Endodermal cell (in vitro differentiated cells): ENCODE results near the gene FMNL2. TPM values are rescaled to one million over a fixed set of nuclear protein-coding genes. Genes with fewer than 3 reads are reported as not detected.

ENCODE experiments used
- DNase-seq: peaks from one replicate; pipeline ENCODE4 v3.0.0-alpha.2; 2017
- H3K27ac ChIP-seq: 2 replicates; pipeline ENCODE4 v1.5.1; 2013; ENCODE audit warnings: mild to moderate bottlenecking, low read depth, low read length, moderate library complexity
- H3K27me3 ChIP-seq: 2 replicates; pipeline ENCODE4 v1.6.1; 2013; ENCODE audit warnings: mild to moderate bottlenecking, low read length, moderate library complexity; ENCODE audit not compliant: insufficient read depth, control insufficient read depth, poor library complexity, severe bottlenecking
- H3K36me3 ChIP-seq: 2 replicates; pipeline ENCODE4 v1.7.0; 2013; ENCODE audit warnings: mild to moderate bottlenecking, low read length, moderate library complexity; ENCODE audit not compliant: control insufficient read depth, insufficient read depth
- H3K4me1 ChIP-seq: one replicate; pipeline ENCODE4 v1.7.0; 2013; ENCODE audit warnings: low read length; ENCODE audit not compliant: control insufficient read depth, insufficient read depth
- H3K4me3 ChIP-seq: 2 replicates; pipeline ENCODE4 v1.5.1; 2013; ENCODE audit warnings: mild to moderate bottlenecking, low read length, moderate library complexity
- H3K9ac ChIP-seq: 2 replicates; pipeline ENCODE4 v1.6.1; 2013; ENCODE audit warnings: mild to moderate bottlenecking, low read length, moderate library complexity; ENCODE audit not compliant: poor library complexity, severe bottlenecking; ENCODE audit errors: extremely low read depth
- H3K9me3 ChIP-seq: 2 replicates; pipeline ENCODE4 v1.6.1; 2013; ENCODE audit warnings: mild to moderate bottlenecking, low read length, moderate library complexity; ENCODE audit not compliant: control insufficient read depth
- H3K27ac Mint-ChIP-seq: 2 replicates; pipeline ENCODE4 v1.8.0; 2020; ENCODE audit warnings: mixed read lengths
- H3K27me3 Mint-ChIP-seq: 2 replicates; pipeline ENCODE4 v1.8.0; 2021; ENCODE audit warnings: mild to moderate bottlenecking, mixed read lengths; ENCODE audit not compliant: insufficient read depth
- H3K36me3 Mint-ChIP-seq: 2 replicates; pipeline ENCODE4 v1.8.0; 2020; ENCODE audit warnings: low read depth, mixed read lengths
- H3K4me1 Mint-ChIP-seq: 2 replicates; pipeline ENCODE4 v1.8.0; 2020; ENCODE audit warnings: mixed read lengths
- H3K4me3 Mint-ChIP-seq: 2 replicates; pipeline ENCODE4 v1.8.0; 2020; ENCODE audit warnings: mild to moderate bottlenecking, moderate library complexity, mixed read lengths
- H3K9me3 Mint-ChIP-seq: 2 replicates; pipeline ENCODE4 v1.8.0; 2020; ENCODE audit warnings: mild to moderate bottlenecking, mixed read lengths
- CTCF ChIP-seq: fragments of 200-600 bp; sonication (generic); conservative IDR thresholded peaks from 2 replicates; pipeline ENCODE4 v1.5.0; 2021; ENCODE audit warnings: antibody characterized with exemption, mild to moderate bottlenecking
- WGBS, 2 experiments: methylation state at CpG; one replicate each; pipeline versions ENCODE4 v1.1.5 to v1.1.7; 2013; ENCODE audit warnings: missing lambda C conversion rate in 2 of 2, mixed read lengths in 1 of 2; ENCODE audit not compliant: insufficient coverage in 1 of 2, insufficient read length in 1 of 2; 5-methylcytosine and 5-hydroxymethylcytosine counted together
- total RNA-seq, 2 donors: library from RNA; stranded (reverse); fragmentation: NEBNext Ultra II Directional in 1 of 2; extraction: Animal tissue kit (Norgen Biotek cat#: 25700) in 1 of 2; gene quantifications; 2 replicates in 1 of 2; 3 replicates in 1 of 2; pipeline ENCODE4 v1.2.1, GENCODE V29; 2021

Gene FMNL2
- total RNA-seq, 2 donors from 2014 or later = 49.4 to 51.8 TPM

DNA sequence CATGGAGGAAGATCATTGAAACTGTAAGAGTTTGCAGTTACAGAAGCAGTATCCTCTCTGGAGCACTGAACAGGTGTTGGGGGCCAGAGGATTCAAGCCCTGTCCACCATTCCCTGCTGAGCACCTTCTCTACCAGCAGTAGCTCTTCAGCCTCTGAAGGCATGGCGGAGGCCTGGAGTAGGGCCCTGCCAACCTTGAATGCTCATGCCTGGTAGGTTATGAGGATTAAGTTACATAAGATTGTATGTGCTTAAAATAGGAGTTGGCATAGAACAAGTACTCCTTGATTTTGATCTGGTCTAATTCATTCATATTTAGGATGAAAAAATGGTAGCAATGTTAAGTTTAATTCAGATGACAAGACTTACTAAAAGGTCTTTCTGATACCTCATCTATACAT lies 40.2 kb downstream of the FMNL2 start:
- no peaks in the 10 kb centered on the region for H3K27me3 ChIP-seq
- Mint-ChIP-seq H3K36me3 (no peaks in the 10 kb centered on the region), H3K9me3 (no peaks in the 10 kb centered on the region), H3K27me3 (peaks cover 8% of the 10 kb centered on the region), H3K4me3 (no peak overlapping the region), H3K27ac (no peak overlapping the region), H3K4me1 (peaks cover 42% of the 10 kb centered on the region)
- no peak for DNase-seq
- WGBS, 2 experiments = 96 to 100% methylated on average over 1 of the region's 1 CpG
- peaks cover 3% of the 10 kb centered on the region for H3K4me1 ChIP-seq
- no peaks in the 10 kb centered on the region for H3K36me3 ChIP-seq
- no peak overlapping the region for H3K27ac ChIP-seq
- TF ChIP-seq CTCF = no peak
- no peak overlapping the region for H3K4me3 ChIP-seq
- no peaks in the 10 kb centered on the region for H3K9me3 ChIP-seq
- no peak overlapping the region for H3K9ac ChIP-seq

- DNase-seq = no peak
- Histone ChIP-seq H3K9ac (no peak overlapping the region), H3K9me3 (no peaks in the 10 kb centered on the region), H3K4me3 (peak overlapping the region; percentile 69), H3K4me1 (peaks cover 3% of the 10 kb centered on the region), H3K27ac (no peak overlapping the region), H3K27me3 (no peaks in the 10 kb centered on the region), H3K36me3 (no peaks in the 10 kb centered on the region)
- Mint-ChIP-seq H3K4me1 (peaks cover 43% of the 10 kb centered on the region), H3K9me3 (no peaks in the 10 kb centered on the region), H3K36me3 (no peaks in the 10 kb centered on the region), H3K27ac (no peak overlapping the region), H3K4me3 (no peak overlapping the region), H3K27me3 (peaks cover 5% of the 10 kb centered on the region)
- 71 to 94% methylated on average over 1 to 2 of the region's 2 CpGs for WGBS, 2 experiments
- no peak for TF ChIP-seq CTCF
Observed at GRCh38 chr2:152376385-152376784, 41.4 kb downstream of the FMNL2 start.

DNA sequence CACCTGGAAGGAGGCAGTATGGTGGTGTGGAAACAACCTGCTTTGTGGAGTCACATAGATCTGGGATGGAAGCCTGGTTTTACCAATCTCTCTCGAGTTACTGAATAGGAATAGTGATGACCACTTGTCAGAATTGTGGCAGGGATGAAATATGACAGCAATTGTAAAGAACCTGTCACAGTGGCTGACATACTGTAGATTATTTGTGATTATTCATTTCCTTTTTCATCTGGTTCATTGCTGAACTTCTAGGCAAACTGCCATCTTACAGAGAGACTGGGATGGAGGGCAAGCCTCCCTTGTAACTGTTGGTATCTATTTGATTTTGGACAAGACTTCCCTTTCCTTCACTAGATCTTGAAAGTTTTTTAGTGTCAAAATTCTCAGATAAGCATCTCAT lies 42.0 kb downstream of the FMNL2 start:
- no peaks in the 10 kb centered on the region for H3K36me3 Mint-ChIP-seq
- no peaks in the 10 kb centered on the region for H3K9me3 Mint-ChIP-seq
- WGBS, 2 experiments = 97 to 100% methylated on average over 1 of the region's 1 CpG
- Histone ChIP-seq H3K27ac (no peak overlapping the region), H3K4me1 (peaks cover 3% of the 10 kb centered on the region), H3K27me3 (no peaks in the 10 kb centered on the region), H3K4me3 (no peak overlapping the region), H3K9me3 (no peaks in the 10 kb centered on the region), H3K36me3 (no peaks in the 10 kb centered on the region), H3K9ac (no peak overlapping the region)
- no peak for DNase-seq
- no peak overlapping the region for H3K27ac Mint-ChIP-seq
- peaks cover 43% of the 10 kb centered on the region for H3K4me1 Mint-ChIP-seq
- H3K4me3 Mint-ChIP-seq = no peak overlapping the region
- peaks cover 5% of the 10 kb centered on the region for H3K27me3 Mint-ChIP-seq
- TF ChIP-seq CTCF = no peak
